GM18511 (cell line): ENCODE measurements around the gene TIAM2.

Source experiments
- ATAC-seq: cut with Tn5 transposase; IDR thresholded peaks from one replicate; pipeline ENCODE4 v1.9.1; 2021; ENCODE audit warnings: mild to moderate bottlenecking, moderate library complexity; ENCODE audit not compliant: unreplicated experiment

TIAM2 gene

DNA sequence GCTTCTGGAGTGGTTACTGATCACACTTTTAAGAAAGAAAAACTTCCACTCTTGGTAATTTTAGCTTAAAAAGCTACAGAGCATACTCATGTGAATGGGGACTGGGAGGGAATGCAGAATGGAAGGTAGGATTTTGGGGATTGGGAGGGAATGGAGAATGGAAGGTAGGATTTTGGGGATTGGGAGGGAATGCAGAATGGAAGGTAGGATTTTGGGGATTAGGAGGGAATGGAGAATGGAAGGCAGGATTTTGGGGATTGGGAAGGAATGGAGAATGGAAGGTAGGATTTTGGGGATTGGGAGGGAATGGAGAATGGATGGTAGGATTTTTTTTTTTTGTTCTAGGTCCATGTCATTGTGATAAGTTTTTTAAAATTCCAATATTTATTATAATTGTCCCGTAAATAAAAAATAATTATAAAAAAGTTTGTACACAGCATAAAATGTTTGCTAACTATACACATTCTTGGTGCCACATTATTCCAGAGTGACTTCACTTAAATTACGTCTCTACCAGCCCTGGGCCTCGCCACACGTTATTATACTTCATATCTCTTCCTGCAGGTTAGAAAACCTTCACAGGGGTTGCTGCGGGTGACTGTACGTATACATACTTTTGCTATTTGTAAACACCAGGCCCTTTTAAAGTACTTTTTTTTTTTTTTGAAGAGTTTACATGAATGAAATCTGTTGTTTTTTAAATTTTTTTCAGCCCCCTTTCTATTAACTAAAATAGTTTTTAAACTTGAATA is 127.3 kb downstream of the TIAM2 start:
- no peak for ATAC-seq

DNA sequence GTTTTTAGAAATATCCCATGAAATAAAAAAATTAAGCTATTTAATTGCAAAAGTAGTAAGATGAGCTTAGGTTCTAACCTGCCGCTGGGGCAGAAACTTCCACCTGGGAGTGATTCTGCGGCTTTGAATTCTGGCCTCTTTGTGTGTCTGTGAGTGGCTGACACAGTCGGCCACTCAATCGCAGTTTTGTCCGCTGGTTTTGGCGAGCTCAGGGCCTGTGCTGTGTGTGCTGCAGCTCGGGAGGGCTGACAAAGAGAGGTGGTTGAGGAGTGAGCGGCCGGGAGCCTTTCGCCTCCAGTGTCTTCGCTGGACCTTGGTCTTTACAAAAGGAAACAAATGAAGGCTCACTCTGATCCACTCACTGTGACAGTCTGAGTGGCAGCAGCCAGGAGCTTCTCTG is 128.4 kb downstream of the TIAM2 start:
- no peak for ATAC-seq

DNA sequence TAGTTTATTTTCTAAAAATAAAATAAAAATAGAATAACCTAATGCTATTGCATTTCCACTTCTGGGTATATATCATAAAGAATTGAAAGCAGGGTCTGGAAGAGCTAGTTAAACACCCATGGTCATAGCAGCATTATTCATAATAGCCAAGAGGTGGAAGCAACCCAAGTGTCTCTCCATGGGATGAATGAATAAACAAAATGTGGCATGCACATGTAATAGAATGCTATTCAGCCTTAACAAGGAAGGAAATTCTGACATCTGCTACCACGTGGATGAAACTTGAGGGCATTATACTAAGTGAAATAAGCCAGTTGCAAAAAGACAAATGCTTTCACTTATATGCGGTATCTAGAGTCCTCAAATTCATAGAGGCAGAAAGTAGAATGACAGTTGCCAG is 130.8 kb downstream of the TIAM2 start:
- no peak for ATAC-seq

DNA sequence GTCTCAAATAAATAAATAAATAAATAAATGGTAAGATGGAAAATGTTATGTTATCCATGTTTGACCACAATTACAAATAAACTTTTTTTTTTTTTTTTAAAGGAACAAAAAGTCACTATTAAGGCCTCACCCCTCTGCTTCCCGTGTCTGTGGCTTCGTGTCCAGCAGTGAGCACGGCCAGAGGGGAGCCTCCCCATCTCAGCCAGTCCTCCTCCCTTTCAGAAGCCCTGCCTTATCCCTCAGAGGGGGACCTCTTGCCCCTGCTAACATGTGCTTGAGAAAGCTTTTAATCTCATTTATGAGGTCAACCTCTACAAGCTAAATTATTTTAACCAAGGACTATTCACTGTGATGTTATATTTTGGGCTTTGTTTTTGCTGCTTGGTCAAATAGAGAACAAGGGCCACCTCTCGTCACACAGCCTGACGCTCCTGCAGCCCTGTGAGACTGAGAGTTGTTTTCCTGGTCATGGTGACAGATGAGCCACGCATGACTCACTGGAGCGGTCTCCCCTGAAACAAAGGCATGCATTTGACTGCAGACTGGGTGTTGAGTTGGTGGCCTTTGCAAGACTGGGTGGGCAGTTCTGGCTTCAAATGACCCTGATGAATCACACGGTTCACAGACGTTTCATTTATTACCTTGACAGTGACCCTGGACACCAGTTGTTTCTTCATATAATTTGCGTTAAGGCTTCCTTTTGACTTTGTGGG is 131.8 kb downstream of the TIAM2 start:
- no peak for ATAC-seq

DNA sequence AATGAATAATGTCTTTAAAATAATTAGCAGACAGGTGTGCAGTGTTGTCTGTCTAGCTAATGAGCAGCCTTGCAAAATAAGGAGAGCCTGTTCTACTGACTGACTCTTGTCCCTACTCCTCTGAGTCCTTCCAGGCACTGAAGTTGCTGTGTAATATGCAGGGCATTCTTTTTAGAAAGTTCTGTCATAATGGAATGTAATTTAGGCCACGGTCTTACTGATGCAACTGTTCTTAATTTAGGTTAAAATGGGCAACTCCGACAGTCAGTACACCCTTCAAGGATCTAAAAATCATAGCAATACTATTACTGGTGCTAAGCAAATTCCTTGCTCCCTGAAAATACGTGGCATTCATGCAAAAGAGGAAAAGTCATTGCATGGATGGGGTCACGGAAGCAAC is 133.9 kb downstream of the TIAM2 start:
- ATAC-seq: no peak

DNA sequence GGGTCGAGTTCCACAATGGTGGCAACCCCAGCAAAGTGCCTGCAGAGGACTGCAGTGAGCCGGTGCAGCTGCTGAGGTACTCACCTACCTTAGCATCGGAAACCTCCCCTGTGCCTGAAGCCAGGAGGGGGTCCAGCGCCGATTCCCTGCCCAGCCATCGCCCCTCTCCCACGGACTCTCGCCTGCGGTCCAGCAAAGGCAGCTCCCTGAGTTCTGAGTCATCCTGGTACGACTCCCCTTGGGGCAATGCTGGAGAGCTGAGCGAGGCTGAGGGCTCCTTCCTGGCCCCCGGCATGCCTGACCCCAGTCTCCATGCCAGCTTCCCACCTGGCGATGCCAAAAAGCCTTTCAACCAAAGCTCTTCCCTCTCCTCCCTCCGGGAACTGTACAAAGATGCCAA is 134.6 kb downstream of the TIAM2 start:
- ATAC-seq: no peak

DNA sequence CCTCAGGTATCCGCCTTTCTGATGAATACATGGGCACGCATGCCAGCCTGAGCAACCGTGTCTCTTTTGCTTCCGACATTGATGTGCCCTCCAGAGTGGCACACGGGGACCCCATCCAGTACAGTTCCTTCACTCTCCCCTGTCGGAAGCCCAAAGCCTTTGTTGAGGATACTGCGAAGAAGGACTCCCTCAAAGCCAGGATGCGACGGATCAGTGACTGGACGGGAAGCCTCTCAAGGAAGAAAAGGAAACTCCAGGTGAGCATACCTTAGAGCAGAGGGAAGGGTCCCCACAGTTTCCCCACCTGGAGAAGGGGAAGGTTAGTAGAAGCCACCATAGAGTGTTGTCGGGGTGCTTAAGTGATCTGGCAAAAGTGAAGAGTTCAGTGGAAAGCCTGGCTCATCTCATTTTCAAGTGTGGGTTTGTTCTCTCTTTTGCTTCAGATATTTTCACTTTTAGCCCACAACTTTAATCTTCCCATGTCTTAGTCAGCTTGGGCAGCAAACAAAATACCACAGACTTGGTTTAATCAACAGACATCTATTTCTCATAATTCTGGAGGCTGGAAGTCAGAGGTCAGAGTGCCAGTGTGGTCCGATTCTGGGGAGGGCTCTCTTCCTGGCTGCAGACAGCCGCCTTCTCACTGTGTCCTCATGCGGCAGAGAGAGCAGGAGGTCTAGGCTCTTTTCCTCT is 135.2 kb downstream of the TIAM2 start:
- no peak for ATAC-seq

DNA sequence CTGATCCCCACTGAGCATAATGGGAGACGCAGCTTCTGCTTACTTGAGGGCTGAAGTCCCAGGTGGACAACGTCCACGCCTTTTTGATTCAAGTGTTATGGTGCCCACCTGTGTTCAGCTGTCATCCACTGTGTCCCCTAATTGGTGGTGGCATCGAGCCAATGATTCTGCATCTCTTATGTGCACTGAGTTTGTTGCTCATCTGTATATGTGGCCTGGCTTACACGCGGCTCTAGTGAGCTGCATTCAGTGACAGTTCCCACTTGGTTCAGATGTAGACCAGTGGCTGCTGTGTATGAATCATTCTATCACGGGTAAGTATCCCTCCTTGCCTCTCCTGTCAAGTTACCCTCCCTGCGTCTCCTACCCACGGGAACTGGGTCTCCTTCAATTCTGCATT is 137.5 kb downstream of the TIAM2 start:
- ATAC-seq: no peak

DNA sequence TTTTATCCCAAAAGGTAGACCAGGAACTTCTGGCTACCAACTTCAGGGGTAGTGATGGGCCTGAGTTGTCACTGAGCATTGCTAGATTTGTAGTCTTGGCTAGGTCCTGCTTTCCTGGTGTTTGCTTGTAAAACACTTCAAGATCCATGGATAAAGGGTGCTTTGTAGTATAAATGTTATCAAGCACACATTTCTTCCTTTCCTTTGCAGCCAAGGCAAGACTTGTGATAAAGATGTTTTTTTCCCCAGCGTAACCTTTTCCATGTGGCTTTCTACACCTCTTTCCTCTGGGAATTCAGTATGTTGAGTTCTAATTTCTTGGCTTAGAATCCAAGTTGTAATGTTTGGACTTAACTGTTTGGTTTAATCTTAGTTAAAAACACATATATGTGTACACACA is 145.9 kb downstream of the TIAM2 start:
- ATAC-seq: no peak

DNA sequence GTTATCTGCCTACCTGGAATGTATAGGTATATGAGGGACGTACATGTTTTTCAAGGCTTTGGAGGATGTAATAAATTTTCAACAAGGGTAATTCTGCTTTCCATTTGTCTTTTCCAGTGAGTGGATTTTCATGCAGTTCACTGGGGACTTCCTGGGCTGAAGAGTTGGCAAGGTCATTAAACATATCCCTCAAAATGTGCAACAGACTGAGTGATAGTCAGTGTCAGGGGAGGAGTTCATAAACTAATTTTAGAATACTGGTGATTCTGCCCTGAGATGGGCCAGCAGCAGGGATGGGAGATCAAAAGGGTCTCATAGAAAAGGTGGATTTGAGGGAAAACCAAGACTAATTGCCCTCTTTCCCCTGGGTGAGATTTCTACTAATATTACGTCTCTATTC is 146.4 kb downstream of the TIAM2 start:
- no peak for ATAC-seq

DNA sequence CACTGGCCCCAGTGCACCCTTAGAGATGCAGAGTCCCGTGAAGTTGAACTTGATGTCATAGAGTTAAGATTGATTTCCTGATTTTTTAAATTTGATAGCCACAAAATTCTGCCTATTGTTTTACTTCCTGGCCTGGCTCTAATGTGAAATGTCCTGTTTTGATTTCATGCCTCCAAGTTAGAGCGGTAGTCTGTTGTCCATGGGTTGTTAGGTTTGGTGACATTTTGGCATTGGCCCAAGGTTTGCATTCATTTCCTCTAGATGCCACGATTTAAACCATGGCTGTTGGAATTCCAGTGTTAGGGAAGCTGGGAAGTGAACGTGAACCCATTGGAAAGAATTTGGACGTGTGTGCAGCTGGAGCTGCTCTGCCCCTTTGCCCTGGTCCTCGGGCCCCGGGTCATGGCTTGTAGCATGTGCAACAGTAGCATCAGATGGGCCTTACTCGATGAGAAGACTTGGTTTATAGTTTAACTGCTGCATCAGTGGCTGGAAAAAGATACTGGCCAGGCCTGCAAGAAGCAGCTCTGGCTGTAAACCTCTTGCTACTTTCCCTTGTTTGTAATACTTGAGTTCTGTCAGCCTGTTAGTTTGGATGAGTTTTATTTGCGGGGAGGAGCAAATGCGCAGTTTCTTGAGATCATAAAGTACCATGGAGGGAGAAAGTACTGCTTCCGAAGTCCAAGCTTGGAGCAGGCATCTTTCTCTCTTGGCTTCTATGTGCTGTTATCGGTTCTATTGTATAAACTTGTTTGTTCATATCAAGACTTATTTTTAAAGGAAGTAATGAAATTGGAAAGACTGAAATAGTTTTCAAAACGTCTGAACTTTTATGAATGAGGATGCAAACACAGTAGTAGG is 147.3 kb downstream of the TIAM2 start:
- no peak for ATAC-seq

DNA sequence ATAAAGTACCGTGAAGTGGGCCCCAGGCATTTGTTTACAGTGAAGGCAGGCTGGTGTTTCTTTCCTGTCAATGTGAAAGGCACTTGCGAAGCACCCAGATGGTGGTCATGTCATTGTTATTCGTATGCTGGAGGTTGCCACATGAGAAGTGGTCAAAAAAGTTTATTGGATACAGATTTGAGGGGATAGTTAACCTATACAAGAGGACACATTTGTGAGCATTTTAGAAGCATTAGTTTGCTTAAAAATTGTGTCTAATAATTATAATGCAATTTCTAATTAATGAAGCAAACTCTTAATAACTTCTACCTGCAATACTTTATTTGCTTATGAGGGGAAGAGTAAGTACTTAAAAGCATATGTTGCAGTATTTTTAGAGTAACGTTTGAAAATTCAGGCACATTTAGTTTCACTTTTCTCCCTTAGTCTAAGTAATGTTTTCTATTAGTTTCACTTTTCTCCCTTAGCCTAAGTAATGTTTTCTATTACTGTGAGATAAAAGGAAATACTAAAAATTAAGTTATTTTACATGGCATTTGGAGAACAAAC is 148.0 kb downstream of the TIAM2 start:
- peak; percentile 51 for ATAC-seq

DNA sequence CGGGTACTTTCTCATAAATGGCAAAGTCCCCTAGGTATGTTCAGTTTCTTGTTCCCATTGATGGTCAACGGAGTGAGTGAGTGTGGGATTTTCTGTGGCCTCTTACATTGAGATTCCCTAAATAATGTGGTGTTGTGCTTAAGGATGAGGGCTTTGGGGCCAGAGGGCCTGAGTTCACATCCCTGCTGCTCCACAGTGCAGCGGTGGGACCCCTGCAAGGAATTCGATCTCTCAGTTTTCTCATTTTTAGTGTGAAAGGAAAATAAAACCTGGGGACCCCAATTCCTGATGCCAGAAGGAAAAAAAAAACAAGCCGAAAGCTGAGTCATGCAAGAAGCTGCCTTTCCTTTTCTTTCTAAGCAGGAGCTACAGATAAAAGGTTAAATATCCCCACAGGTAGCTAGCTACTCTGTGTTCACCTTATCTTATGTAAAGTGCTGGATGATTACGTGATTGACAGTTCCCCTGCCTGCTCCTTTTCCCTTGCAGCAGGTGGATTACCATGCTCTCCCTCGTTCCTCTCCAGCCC is 148.5 kb downstream of the TIAM2 start:
- ATAC-seq: peak; percentile 37

DNA sequence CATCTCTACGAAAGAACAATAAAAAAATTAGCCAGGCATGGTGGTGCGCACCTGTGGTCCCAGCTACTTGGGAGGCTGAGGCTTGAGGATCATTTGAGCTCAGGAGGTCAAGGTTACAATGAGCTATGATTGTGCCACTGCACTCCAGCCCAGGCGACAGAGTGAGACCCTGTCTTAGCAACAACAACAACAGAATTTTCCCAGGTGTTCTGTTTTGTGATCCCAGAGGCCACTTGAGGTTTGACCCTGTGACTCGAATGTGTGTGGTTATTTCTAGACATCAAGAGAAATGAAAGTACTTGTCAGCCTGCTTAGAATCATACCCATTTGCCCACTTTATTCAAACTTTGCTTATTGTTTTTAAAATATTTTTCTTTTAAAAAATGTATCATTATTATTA is 151.1 kb downstream of the TIAM2 start:
- ATAC-seq: no peak

DNA sequence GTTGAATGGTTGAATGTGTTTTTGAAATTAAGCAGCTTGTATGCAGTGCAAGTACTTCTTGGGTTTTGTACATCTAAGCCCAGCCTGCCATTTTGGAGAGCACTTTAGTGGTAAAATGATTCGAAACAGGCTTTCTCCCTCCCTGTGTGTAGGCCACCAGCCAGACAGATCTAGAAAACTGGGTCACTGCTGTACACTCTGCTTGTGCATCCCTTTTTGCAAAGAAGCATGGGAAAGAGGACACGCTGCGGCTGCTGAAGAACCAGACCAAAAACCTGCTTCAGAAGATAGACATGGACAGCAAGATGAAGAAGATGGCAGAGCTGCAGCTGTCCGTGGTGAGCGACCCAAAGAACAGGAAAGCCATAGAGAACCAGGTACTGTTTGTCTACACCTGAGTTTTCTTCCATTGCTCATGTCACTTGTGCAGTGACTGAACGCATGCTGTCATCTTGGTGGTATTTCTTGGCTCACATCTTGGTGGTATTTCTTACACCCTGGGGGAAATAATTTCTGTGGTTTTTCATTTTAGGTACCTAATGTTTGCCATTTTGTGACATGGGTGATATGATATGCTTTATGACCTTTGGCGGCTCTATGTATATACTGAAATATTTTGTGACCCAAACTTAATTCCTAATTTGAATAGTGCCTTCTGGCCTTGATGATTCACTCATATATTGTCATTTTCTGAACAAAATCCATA is 153.0 kb downstream of the TIAM2 start:
- ATAC-seq: no peak

DNA sequence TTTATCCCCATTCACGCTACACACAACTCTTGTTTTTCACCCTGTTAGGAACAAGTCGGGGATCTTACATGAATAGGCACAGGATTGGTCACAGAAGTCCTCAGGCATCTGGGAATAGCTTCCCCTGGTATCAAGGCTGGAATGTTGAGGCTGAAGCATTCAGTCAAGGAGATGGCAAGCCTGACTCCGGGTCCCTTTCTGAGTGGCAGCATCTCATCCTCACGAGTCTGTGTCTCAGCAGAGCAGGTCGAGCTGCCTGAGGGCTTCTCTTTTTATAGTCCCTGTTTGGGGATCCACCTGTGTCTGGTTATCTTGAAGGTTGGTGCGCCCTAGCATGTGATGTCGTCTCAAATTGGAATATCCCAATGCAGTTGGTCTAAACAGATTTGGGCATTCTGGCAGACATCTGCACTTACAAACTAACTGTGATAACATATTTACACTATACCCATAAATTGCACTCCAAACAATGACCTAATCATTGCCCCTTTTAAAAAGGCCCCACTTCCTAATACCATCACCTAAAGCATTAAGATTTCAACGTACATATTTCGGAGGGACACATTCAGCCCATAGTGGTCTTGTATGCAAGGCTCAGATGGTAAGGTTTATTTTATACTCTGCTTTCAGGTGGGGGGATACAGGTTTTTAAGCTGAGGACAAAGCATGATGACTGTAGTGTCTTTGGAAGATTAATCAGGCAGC is 156.0 kb downstream of the TIAM2 start:
- ATAC-seq: no peak

DNA sequence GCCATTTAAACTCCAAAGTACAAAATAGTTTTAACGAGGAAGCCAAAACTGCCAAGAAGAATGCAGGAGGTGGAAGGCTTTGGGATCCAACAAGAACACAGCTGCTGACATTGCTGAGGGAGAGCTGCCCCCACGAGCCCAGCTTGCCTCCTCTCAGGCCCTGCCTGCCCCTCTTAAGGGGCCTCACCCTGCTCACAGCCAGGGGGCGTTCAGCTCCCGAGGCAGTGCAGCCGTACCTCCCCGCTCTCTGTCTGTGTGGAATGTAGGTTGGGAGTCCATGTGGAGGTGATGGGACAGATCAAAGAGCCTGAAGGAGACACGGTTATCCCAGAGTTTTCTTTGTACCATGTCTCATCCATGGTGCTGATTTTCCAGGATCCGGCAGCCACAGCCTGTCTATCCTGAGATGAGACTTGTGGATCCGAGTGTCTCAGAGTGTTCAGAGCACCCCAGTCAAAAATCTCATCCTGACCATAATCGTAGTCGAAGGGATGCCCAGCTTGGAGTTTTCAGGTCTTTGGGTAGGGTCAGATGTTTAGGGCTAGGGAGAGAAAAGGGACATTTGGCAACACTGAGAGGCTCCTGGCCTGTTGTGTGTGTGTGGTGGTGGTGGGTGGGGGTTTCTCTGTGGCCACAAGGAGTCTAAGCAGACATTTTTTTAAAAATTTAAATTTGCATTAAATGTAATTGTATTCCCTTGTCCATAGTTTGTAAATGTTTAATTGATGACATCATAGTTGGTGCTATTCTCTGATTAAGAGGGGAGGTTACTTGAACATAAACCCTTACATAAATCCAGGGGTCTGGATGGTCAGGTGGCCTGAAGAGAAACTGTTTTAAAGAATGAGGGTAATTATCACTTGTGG is 157.3 kb downstream of the TIAM2 start:
- ATAC-seq: no peak

DNA sequence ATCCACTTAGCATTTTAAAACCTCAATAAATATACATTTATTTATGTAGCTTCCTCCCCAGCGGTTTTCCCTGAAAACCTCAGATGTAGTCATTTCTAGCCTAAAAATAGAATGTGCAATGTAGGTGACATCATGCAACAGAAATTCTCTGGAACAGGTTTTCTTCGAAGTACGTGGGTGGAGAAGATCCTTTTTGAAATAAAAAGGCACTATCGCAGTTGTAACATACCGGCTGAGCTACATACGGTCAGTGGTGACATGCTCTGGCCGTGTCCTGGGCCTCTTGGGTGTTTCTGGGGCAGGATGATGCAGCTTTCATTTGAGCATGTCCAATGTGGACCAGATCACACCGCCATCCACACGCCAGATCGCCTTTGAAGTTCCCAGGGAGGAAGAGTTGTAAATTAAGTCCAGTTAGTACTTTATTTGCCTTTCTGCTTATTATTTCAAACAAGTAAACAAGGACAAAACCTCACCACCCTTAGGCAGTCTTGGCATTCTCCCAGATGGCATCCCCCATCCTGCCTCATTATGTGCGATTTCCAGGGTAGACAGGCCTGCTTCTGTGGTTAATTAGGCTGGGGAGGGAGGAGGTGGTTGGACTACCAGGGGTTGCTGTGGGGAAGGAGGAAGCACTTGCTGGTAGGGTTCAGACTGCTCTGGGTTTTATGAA is 159.2 kb downstream of the TIAM2 start:
- no peak for ATAC-seq
